SU-DHL-6 (cell line): ENCODE results near the gene HMGB4.

ENCODE experiments used
- H2AFZ ChIP-seq: fragments of 200-600 bp; sonication (generic); 2 replicates; pipeline ENCODE4 v1.6.1; 2014; ENCODE audit warnings: low read depth, mild to moderate bottlenecking, moderate library complexity, mixed read lengths, antibody characterized with exemption, low read length; ENCODE audit not compliant: severe bottlenecking
- H3F3A ChIP-seq: fragments of 200-600 bp; shearing (Covaris generic); 2 replicates; pipeline ENCODE4 v1.6.0; 2016; ENCODE audit warnings: antibody characterized with exemption, mild to moderate bottlenecking; ENCODE audit not compliant: insufficient read depth
- H3K27ac ChIP-seq: fragments of 200-600 bp; sonication (generic); 2 replicates; pipeline ENCODE4 v1.5.1; 2016; ENCODE audit warnings: low read depth, mild to moderate bottlenecking, low read length, moderate library complexity, mixed read lengths
- H3K27me3 ChIP-seq: fragments of 200-600 bp; sonication (generic), shearing (Covaris generic); 2 replicates; pipeline ENCODE4 v1.6.0; 2014; ENCODE audit warnings: mild to moderate bottlenecking, low read length
- H3K36me3 ChIP-seq: fragments of 200-600 bp; sonication (generic); 2 replicates; pipeline ENCODE4 v1.6.1; 2014; ENCODE audit warnings: mild to moderate bottlenecking, low read length, mixed read lengths
- H3K4me2 ChIP-seq: fragments of 300-600, 200-600 bp; shearing (Covaris generic), sonication (generic); 2 replicates; pipeline ENCODE4 v1.6.0; 2014; ENCODE audit warnings: low read length, low read depth, mild to moderate bottlenecking; ENCODE audit not compliant: poor library complexity, severe bottlenecking
- H3K4me3 ChIP-seq: fragments of 200-600 bp; sonication (generic); 2 replicates; pipeline ENCODE4 v1.5.1; 2014; ENCODE audit warnings: antibody characterized with exemption, low read length, mild to moderate bottlenecking, mixed read lengths; ENCODE audit not compliant: insufficient read depth, poor library complexity, severe bottlenecking
- H3K79me2 ChIP-seq: fragments of 200-600 bp; sonication (generic); 2 replicates; pipeline ENCODE4 v1.6.1; 2014; ENCODE audit warnings: mild to moderate bottlenecking, low read length, moderate library complexity; ENCODE audit not compliant: insufficient read depth
- H3K9ac ChIP-seq: fragments of 200-600 bp; sonication (generic); 2 replicates; pipeline ENCODE4 v1.7.0; 2014; ENCODE audit warnings: mild to moderate bottlenecking, low read length
- H3K9me2 ChIP-seq: fragments of 200-600 bp; sonication (generic); replicated peaks from 2 replicates; pipeline ENCODE4 v1.6.1; 2014; ENCODE audit warnings: low read length; ENCODE audit not compliant: insufficient read depth
- H3K9me3 ChIP-seq: fragments of 200-600 bp; sonication (generic); 2 replicates; pipeline ENCODE4 v1.6.1; 2014; ENCODE audit warnings: low read length, mixed read lengths; ENCODE audit not compliant: insufficient read depth
- H4K20me1 ChIP-seq: fragments of 200-600 bp; sonication (generic); 2 replicates; pipeline ENCODE4 v1.6.1; 2014; ENCODE audit warnings: low read depth, mild to moderate bottlenecking, antibody characterized with exemption, low read length, moderate library complexity, mixed read lengths
- EZH2phosphoT487 ChIP-seq: fragments of 200-600 bp; sonication (generic), shearing (Covaris generic); conservative IDR thresholded peaks from 2 replicates; pipeline ENCODE4 v1.6.1; 2018; ENCODE audit warnings: mild to moderate bottlenecking, antibody characterized with exemption, low read length, moderate library complexity, mixed read lengths
- TF ChIP-seq, protein P1 (sequence below): fragments of 200-600 bp; sonication (generic); IDR thresholded peaks from one replicate; pipeline ENCODE4 v1.5.1; 2017; ENCODE audit warnings: antibody characterized with exemption, mild to moderate bottlenecking, low read length, moderate library complexity; ENCODE audit not compliant: insufficient read depth, poor library complexity, severe bottlenecking

Gene HMGB4

GRCh38 chr1:33826711-33827110, 37.2 kb upstream of the HMGB4 start:
- Histone ChIP-seq H3K79me2 (no peaks in the 10 kb centered on the region), H3K9me3 (no peaks in the 10 kb centered on the region; the same call in 1 of the 2 replicates), H3K27me3 (no peaks in the 10 kb centered on the region), H2AFZ (no peak overlapping the region), H3K4me2 (no peak overlapping the region), H3F3A (no peaks in the 10 kb centered on the region), H3K9ac (no peak overlapping the region), H3K36me3 (no peaks in the 10 kb centered on the region), H3K9me2 (no peaks in the 10 kb centered on the region), H3K4me3 (no peak overlapping the region), H3K27ac (no peak overlapping the region), H4K20me1 (no peaks in the 10 kb centered on the region)
- TF ChIP-seq EZH2phosphoT487: no peak
- TF ChIP-seq, protein P1, sequence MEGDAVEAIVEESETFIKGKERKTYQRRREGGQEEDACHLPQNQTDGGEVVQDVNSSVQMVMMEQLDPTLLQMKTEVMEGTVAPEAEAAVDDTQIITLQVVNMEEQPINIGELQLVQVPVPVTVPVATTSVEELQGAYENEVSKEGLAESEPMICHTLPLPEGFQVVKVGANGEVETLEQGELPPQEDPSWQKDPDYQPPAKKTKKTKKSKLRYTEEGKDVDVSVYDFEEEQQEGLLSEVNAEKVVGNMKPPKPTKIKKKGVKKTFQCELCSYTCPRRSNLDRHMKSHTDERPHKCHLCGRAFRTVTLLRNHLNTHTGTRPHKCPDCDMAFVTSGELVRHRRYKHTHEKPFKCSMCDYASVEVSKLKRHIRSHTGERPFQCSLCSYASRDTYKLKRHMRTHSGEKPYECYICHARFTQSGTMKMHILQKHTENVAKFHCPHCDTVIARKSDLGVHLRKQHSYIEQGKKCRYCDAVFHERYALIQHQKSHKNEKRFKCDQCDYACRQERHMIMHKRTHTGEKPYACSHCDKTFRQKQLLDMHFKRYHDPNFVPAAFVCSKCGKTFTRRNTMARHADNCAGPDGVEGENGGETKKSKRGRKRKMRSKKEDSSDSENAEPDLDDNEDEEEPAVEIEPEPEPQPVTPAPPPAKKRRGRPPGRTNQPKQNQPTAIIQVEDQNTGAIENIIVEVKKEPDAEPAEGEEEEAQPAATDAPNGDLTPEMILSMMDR: no peak

DNA sequence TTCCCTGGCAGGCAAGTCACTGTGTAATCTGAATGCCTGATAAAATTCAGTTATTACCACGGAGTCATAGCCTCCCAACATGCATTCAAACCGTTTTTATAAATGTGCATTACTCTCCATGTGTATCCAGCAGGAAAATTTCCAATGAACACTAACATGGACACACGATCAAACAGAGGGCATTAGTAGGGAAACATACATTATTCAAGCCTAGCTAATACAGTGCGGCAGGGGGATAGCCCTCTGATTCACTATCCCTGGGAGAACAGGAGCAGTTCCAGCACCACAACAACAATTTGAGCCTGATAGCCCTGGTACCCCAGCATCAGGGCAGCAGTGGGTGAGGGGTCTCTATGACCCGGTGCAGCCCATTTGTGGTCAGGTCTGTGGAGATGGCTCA, 35.8 kb upstream of the HMGB4 start:
- Histone ChIP-seq H3K36me3 (no peaks in the 10 kb centered on the region), H3K4me3 (no peak overlapping the region), H2AFZ (no peak overlapping the region), H3K27ac (no peak overlapping the region), H4K20me1 (no peaks in the 10 kb centered on the region), H3K9me2 (no peaks in the 10 kb centered on the region), H3K27me3 (no peaks in the 10 kb centered on the region), H3F3A (no peaks in the 10 kb centered on the region), H3K9me3 (no peaks in the 10 kb centered on the region; the same call in 1 of the 2 replicates), H3K79me2 (no peaks in the 10 kb centered on the region), H3K4me2 (no peak overlapping the region), H3K9ac (no peak overlapping the region)
- TF ChIP-seq, protein P1: no peak
- TF ChIP-seq EZH2phosphoT487: no peak

- no peaks in the 10 kb centered on the region for H3K27me3 ChIP-seq
- TF ChIP-seq EZH2phosphoT487: no peak
- TF ChIP-seq, protein P1: no peak
- H3K27ac ChIP-seq: no peak overlapping the region
- H3K9me3 ChIP-seq: no peaks in the 10 kb centered on the region; the same call in 1 of the 2 replicates
- no peaks in the 10 kb centered on the region for H3K36me3 ChIP-seq
- H3K9ac ChIP-seq: no peak overlapping the region
- H3F3A ChIP-seq: no peaks in the 10 kb centered on the region
- no peaks in the 10 kb centered on the region for H3K79me2 ChIP-seq
- no peaks in the 10 kb centered on the region for H3K9me2 ChIP-seq
- H4K20me1 ChIP-seq: no peaks in the 10 kb centered on the region
- H3K4me3 ChIP-seq: no peak overlapping the region
- no peak overlapping the region for H2AFZ ChIP-seq
- H3K4me2 ChIP-seq: no peak overlapping the region
Measured at GRCh38 chr1:33828654-33829053, 35.2 kb upstream of the HMGB4 start.

DNA sequence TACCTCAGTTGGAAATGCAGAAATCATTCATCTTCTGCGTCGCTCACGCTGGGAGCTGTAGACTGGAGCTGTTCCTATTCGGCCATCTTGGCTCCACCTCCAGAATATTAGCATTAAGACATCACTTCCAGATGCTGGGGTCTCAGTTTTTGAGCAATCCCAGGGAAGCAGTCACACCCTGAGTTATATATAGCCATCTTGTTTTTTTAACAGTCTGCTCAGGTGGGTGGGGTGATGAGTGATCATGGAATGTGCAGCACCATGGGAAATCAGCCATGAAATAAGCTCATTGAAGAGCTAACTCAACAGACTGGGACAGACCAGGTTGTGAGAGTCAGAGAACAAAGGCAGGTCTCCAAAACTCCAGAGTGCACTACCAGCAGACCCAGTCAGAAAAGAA, 27.0 kb upstream of the HMGB4 start:
- H3F3A ChIP-seq: no peaks in the 10 kb centered on the region
- no peak overlapping the region for H3K4me2 ChIP-seq
- H2AFZ ChIP-seq: no peak overlapping the region
- H3K36me3 ChIP-seq: no peaks in the 10 kb centered on the region
- H3K27ac ChIP-seq: no peak overlapping the region
- no peak overlapping the region for H3K4me3 ChIP-seq
- no peaks in the 10 kb centered on the region for H3K79me2 ChIP-seq
- no peaks in the 10 kb centered on the region for H3K9me3 ChIP-seq
- no peak overlapping the region for H3K9ac ChIP-seq
- no peaks in the 10 kb centered on the region for H3K27me3 ChIP-seq
- no peaks in the 10 kb centered on the region for H4K20me1 ChIP-seq
- TF ChIP-seq, protein P1: no peak
- no peak for TF ChIP-seq EZH2phosphoT487
- no peaks in the 10 kb centered on the region for H3K9me2 ChIP-seq
